GM18498 (cell line): ENCODE measurements around the gene RARRES1.

Experiments used
- ATAC-seq: cut with Tn5 transposase; IDR thresholded peaks from one replicate; pipeline ENCODE4 v1.9.1; 2021; ENCODE audit warnings: mild to moderate bottlenecking, moderate library complexity; ENCODE audit not compliant: unreplicated experiment

The RARRES1 gene

GRCh38 chr3:158649791-158650190 is 82.5 kb downstream of the RARRES1 start:
- ATAC-seq, result no peak
